B cell (primary cell): ENCODE results near the gene GCHFR. TPM values are rescaled to one million over a fixed set of nuclear protein-coding genes. Genes with fewer than 3 reads are reported as not detected.

Experiments
- ATAC-seq: fragments of 200-7000 bp; cut with Tn5 transposase; one replicate; pipeline ENCODE4 v1.10.0; 2021; ENCODE audit warnings: low read depth, mild to moderate bottlenecking, moderate number of reproducible peaks, moderate library complexity
- CTCF ChIA-PET: fragments of 350-600 bp; sonication (Branson Sonifier 250); formaldehyde crosslinking; loops from one replicate; lab custom pipeline; 2021; ENCODE audit warnings: antibody characterized with exemption, inconsistent platforms; lab: Charles Lee
- POLR2A ChIA-PET: fragments of 350-600 bp; sonication (Branson Sonifier 250); formaldehyde crosslinking; loops from one replicate; lab custom pipeline; 2021; ENCODE audit warnings: antibody characterized with exemption; lab: Charles Lee
- DNase-seq: peaks from one replicate; pipeline ENCODE4 v3.0.0; 2013
- H2AFZ ChIP-seq: 2 replicates; pipeline ENCODE4 v1.6.1; 2012; ENCODE audit warnings: mild to moderate bottlenecking, low read depth, low read length; ENCODE audit not compliant: insufficient read depth, poor library complexity, severe bottlenecking
- H3K27ac ChIP-seq, 2 donors: 1 replicate in 1 of 2; 2 replicates in 1 of 2; pipeline ENCODE4 v1.5.1; 2012 to 2013; ENCODE audit warnings: low read length in 2 of 2, mild to moderate bottlenecking in 2 of 2, moderate library complexity in 1 of 2
- H3K27me3 ChIP-seq, 4 experiments: fragments of 200-600 bp in 1 of 4; sonication (generic) in 1 of 4; replicated peaks in 1 of 4; 1 replicate in 2 of 4; 2 replicates in 2 of 4; pipeline versions ENCODE4 v1.6.1 to v1.7.0; 2013 to 2016; ENCODE audit warnings: low read length in 3 of 4, mild to moderate bottlenecking in 2 of 4, mixed read lengths in 1 of 4, moderate library complexity in 1 of 4; ENCODE audit not compliant: insufficient read depth in 4 of 4, control insufficient read depth in 3 of 4; ENCODE audit errors: control extremely low read depth in 1 of 4
- H3K36me3 ChIP-seq, 2 experiments: replicated peaks in 1 of 2; 1 replicate in 1 of 2; 2 replicates in 1 of 2; pipeline versions ENCODE4 v1.6.1 to v1.7.1; 2013; ENCODE audit warnings: low read length in 1 of 2; ENCODE audit not compliant: insufficient read depth in 2 of 2, control insufficient read depth in 1 of 2; ENCODE audit errors: control extremely low read depth in 1 of 2, extremely low read depth in 1 of 2
- H3K4me1 ChIP-seq, 2 donors: fragments of 200-600 bp in 1 of 2; sonication (generic) in 1 of 2; 1 replicate in 1 of 2; 2 replicates in 1 of 2; pipeline versions ENCODE4 v1.5.1 to v1.6.1; 2013 to 2017; ENCODE audit warnings: low read length in 2 of 2; ENCODE audit not compliant: control insufficient read depth in 2 of 2, insufficient read depth in 2 of 2
- H3K4me2 ChIP-seq: replicated peaks from 2 replicates; pipeline ENCODE3; 2012; ENCODE audit warnings: mild to moderate bottlenecking, low read depth, low read length; ENCODE audit not compliant: poor library complexity, severe bottlenecking
- H3K4me3 ChIP-seq, 5 experiments: fragments of 200-600 bp in 1 of 5; sonication (generic) in 1 of 5; 1 replicate in 3 of 5; 2 replicates in 2 of 5; pipeline versions ENCODE4 v1.5.1 to v1.7.0; 2011 to 2016; ENCODE audit warnings: low read length in 4 of 5, mild to moderate bottlenecking in 4 of 5, low read depth in 2 of 5, control low read depth in 1 of 5, moderate library complexity in 1 of 5; ENCODE audit not compliant: insufficient read depth in 1 of 5; ENCODE audit errors: control extremely low read depth in 1 of 5, extremely low read depth in 1 of 5
- H3K79me2 ChIP-seq: fragments of 200-600 bp; sonication (generic); one replicate; pipeline ENCODE4 v1.6.0; 2016; ENCODE audit warnings: low read length; ENCODE audit not compliant: control insufficient read depth, insufficient read depth
- H3K9ac ChIP-seq: fragments of 200-600 bp; sonication (generic); 2 replicates; pipeline ENCODE4 v1.6.1; 2017; ENCODE audit warnings: mild to moderate bottlenecking, low read length, moderate library complexity
- H3K9me3 ChIP-seq, 3 donors: one replicate each; pipeline versions ENCODE4 v1.6.1 to v1.7.1; 2013; ENCODE audit warnings: low read length in 2 of 3; ENCODE audit not compliant: control insufficient read depth in 2 of 3, insufficient read depth in 1 of 3; ENCODE audit errors: control extremely low read depth in 1 of 3
- H4K20me1 ChIP-seq: 2 replicates; pipeline ENCODE4 v1.6.0; 2012; ENCODE audit warnings: mild to moderate bottlenecking, low read length; ENCODE audit not compliant: insufficient read depth, control insufficient read depth, poor library complexity, severe bottlenecking
- H3K27ac Mint-ChIP-seq: one replicate; pipeline ENCODE4 v1.8.0; 2021; ENCODE audit warnings: mixed read lengths
- H3K27me3 Mint-ChIP-seq: one replicate; pipeline ENCODE4 v1.8.0; 2021; ENCODE audit warnings: mixed read lengths
- H3K4me1 Mint-ChIP-seq: one replicate; pipeline ENCODE4 v1.8.0; 2021; ENCODE audit warnings: mixed read lengths
- H3K4me3 Mint-ChIP-seq: one replicate; pipeline ENCODE4 v1.8.0; 2021; ENCODE audit warnings: mixed read lengths
- H3K9me3 Mint-ChIP-seq: one replicate; pipeline ENCODE4 v1.8.0; 2022; ENCODE audit warnings: mixed read lengths; ENCODE audit not compliant: insufficient read depth
- EZH2 ChIP-seq: IDR thresholded peaks from 2 replicates; pipeline ENCODE4 v1.6.1; 2012; ENCODE audit warnings: borderline replicate concordance, low read depth, mild to moderate bottlenecking, moderate library complexity, low read length; ENCODE audit not compliant: insufficient read depth, poor library complexity, severe bottlenecking
- WGBS: methylation state at CpG from one replicate; pipeline ENCODE4 v1.1.5; 2013; ENCODE audit warnings: missing lambda C conversion rate; ENCODE audit not compliant: insufficient coverage; 5-methylcytosine and 5-hydroxymethylcytosine counted together
- intact Hi-C: fragments of 100-400 bp; cut with micrococcal nuclease; formaldehyde crosslinking; loops from one replicate; pipeline ENCODE4 v1.10.0; 2022
- polyA plus RNA-seq: library from polyadenylated mRNA; depleted of rRNA; stranded (reverse); fragments of >200 nt; gene quantifications from 2 replicates; pipeline ENCODE4 v1.2.3, GENCODE V29; 2012
- total RNA-seq, 2 donors: library from RNA; stranded (reverse); fragments of 120-200 nt in 1 of 2; gene quantifications; 1 replicate in 1 of 2; 2 replicates in 1 of 2; pipeline versions ENCODE4 v1.2.3 to v1.2.4, GENCODE V29; 2013 to 2022
- TF ChIP-seq, protein P1 (sequence below): fragments of 200-600 bp; IDR thresholded peaks from one replicate; pipeline ENCODE4 v1.8.0; 2022; ENCODE audit warnings: antibody characterized with exemption, mild to moderate bottlenecking

GCHFR gene
- total and polyA plus RNA-seq, 2 donors (not counting 1 experiment from before 2014, with no cell fraction given) = 14.3 to 23.7 TPM

- Mint-ChIP-seq H3K4me3 (peak overlapping the region; percentile 88), H3K9me3 (no peaks in the 10 kb centered on the region), H3K27me3 (no peaks in the 10 kb centered on the region), H3K27ac (peak overlapping the region; percentile 95), H3K4me1 (peaks cover 54% of the 10 kb centered on the region)
- Histone ChIP-seq H3K27ac (peak overlapping the region; percentile 42 to 78), H3K4me3 (peak overlapping the region in 4 of 5 experiments; percentile 15 to 52 (median 38)), H3K79me2 (no peaks in the 10 kb centered on the region), H4K20me1 (no peaks in the 10 kb centered on the region), H3K4me2 (peak overlapping the region; percentile 80), H3K9me3 (no peaks in the 10 kb centered on the region), H3K4me1 (peaks cover 46 to 61% of the 10 kb centered on the region in 2 donors), H2AFZ (peak overlapping the region; percentile 51), H3K36me3 (peaks cover 0 to 21% of the 10 kb centered on the region in 2 experiments), H3K9ac (peak overlapping the region; percentile 36), H3K27me3 (no peaks in the 10 kb centered on the region)
- ChIA-PET POLR2A (interaction anchor here (0.6 to 3.1 kb wide), 5 partner anchors 11 to 74 kb away, joined by 3 to 14 read pairs (median 4); partner anchors contain the start of genes RAD51 and RMDN3), CTCF (interaction anchor here (0.7 to 9.6 kb wide), 8 partner anchors 10 to 249 kb away, joined by 3 to 99 read pairs (median 4); no protein-coding TSS in a partner anchor)
- TF ChIP-seq, protein P1, sequence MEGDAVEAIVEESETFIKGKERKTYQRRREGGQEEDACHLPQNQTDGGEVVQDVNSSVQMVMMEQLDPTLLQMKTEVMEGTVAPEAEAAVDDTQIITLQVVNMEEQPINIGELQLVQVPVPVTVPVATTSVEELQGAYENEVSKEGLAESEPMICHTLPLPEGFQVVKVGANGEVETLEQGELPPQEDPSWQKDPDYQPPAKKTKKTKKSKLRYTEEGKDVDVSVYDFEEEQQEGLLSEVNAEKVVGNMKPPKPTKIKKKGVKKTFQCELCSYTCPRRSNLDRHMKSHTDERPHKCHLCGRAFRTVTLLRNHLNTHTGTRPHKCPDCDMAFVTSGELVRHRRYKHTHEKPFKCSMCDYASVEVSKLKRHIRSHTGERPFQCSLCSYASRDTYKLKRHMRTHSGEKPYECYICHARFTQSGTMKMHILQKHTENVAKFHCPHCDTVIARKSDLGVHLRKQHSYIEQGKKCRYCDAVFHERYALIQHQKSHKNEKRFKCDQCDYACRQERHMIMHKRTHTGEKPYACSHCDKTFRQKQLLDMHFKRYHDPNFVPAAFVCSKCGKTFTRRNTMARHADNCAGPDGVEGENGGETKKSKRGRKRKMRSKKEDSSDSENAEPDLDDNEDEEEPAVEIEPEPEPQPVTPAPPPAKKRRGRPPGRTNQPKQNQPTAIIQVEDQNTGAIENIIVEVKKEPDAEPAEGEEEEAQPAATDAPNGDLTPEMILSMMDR = no peak
- no peak for TF ChIP-seq EZH2
- WGBS = 40% methylated on average over 20 of the region's 21 CpGs
- intact Hi-C loops = loop anchor here (1.0 kb wide), 5 partner anchors 13 to 126 kb away; partner anchors contain the start of genes DNAJC17, RMDN3, VPS18 and ZFYVE19
- ATAC-seq (peak; percentile 11), DNase-seq (peak; percentile 61)
Measured at GRCh38 chr15:40768521-40769273, 4.8 kb downstream of the GCHFR start.
